Thyroid gland (tissue), 4 donors: ENCODE measurements around the gene HP1BP3. TPM values are rescaled to one million over a fixed set of nuclear protein-coding genes. Genes with fewer than 3 reads are reported as not detected.

Experiments used
- DNase-seq, 2 donors: peaks; one replicate each; pipeline ENCODE4 v3.0.0-alpha.2; 2019
- H3K27ac ChIP-seq, 3 donors: fragments of 200-600 bp; sonication (generic); 1 replicate in 2 of 3; 2 replicates in 1 of 3; pipeline ENCODE4 v1.5.1; 2016 to 2019; ENCODE audit warnings: mild to moderate bottlenecking in 1 of 3, moderate library complexity in 1 of 3
- H3K27me3 ChIP-seq: fragments of 200-600 bp; sonication (generic); one replicate; pipeline ENCODE4 v1.5.1; 2019
- H3K36me3 ChIP-seq, 2 donors: fragments of 200-600 bp; sonication (generic); one replicate each; pipeline ENCODE4 v1.5.1; 2016 to 2019
- H3K4me1 ChIP-seq, 2 donors: fragments of 200-600 bp; sonication (generic); one replicate each; pipeline ENCODE4 v1.5.1; 2017 to 2019
- H3K4me3 ChIP-seq, 3 donors: fragments of 200-600 bp; sonication (generic); replicated peaks in 1 of 3; 1 replicate in 2 of 3; 2 replicates in 1 of 3; pipeline ENCODE4 v1.5.1; 2016; ENCODE audit warnings: mild to moderate bottlenecking in 1 of 3
- H3K9me3 ChIP-seq: fragments of 200-600 bp; sonication (generic); one replicate; pipeline ENCODE4 v1.5.1; 2017
- CTCF ChIP-seq, 6 experiments: fragments of 200-600 bp in 3 of 6; fragments of 450-650 bp in 3 of 6; sonication (generic) in 3 of 6; IDR thresholded peaks; one replicate each; pipeline ENCODE4 v1.5.1; 2016 to 2019; ENCODE audit warnings: antibody characterized with exemption in 6 of 6, mild to moderate bottlenecking in 2 of 6, inconsistent platforms in 1 of 6, moderate library complexity in 1 of 6
- POLR2A ChIP-seq, 2 donors: fragments of 450-650 bp; IDR thresholded peaks; one replicate each; pipeline ENCODE4 v1.6.1; 2017; ENCODE audit warnings: antibody characterized with exemption in 2 of 2, mild to moderate bottlenecking in 2 of 2, moderate library complexity in 1 of 2
- WGBS, 2 donors: methylation state at CpG; one replicate each; pipeline ENCODE4 v1.1.5; 2017; 5-methylcytosine and 5-hydroxymethylcytosine counted together
- intact Hi-C: fragments of 100-400 bp; cut with DNase I; formaldehyde crosslinking; loops from one replicate; pipeline ENCODE4 v1.15.1; 2023
- total RNA-seq, 4 donors: library from RNA; depleted of rRNA; stranded (reverse); fragments of >200 nt; gene quantifications; one replicate each; pipeline ENCODE4 v1.2.3, GENCODE V29; 2016

HP1BP3 gene
- total RNA-seq, 4 donors from 2014 or later: 248 to 312 (median 280) TPM

- no peaks in the 10 kb centered on the region for H3K9me3 ChIP-seq
- peak overlapping the region; percentile 41 to 94 (median 66) for H3K4me3 ChIP-seq
- H3K27ac ChIP-seq: peak overlapping the region; percentile 93 to 97 (median 94)
- TF ChIP-seq POLR2A (IDR thresholded peaks at IDR 0.05): no peak
- no peak for TF ChIP-seq CTCF (IDR thresholded peaks at IDR 0.05)
- no peaks in the 10 kb centered on the region for H3K36me3 ChIP-seq
- intact Hi-C loops: no loop called here
- WGBS, 2 donors: 48 to 50% methylated on average over 22 of the region's 22 CpGs
- no peaks in the 10 kb centered on the region for H3K27me3 ChIP-seq
- H3K4me1 ChIP-seq: peaks cover 21 to 31% of the 10 kb centered on the region in 2 donors
- DNase-seq: no peak
These were observed 1.0 kb upstream of the HP1BP3 start for GRCh38 chr1:20787840-20788795.

- no peaks in the 10 kb centered on the region for H3K27me3 ChIP-seq
- intact Hi-C loops: no loop called here
- peak overlapping the region; percentile 74 to 94 (median 78) for H3K4me3 ChIP-seq
- H3K27ac ChIP-seq: peak overlapping the region; percentile 93 to 97 (median 94)
- DNase-seq: peak; percentile 94
- H3K4me1 ChIP-seq: peaks cover 19 to 33% of the 10 kb centered on the region in 2 donors
- H3K36me3 ChIP-seq: no peaks in the 10 kb centered on the region
- H3K9me3 ChIP-seq: no peaks in the 10 kb centered on the region
- TF ChIP-seq CTCF (IDR thresholded peaks at IDR 0.05) (peak in 1 of 6 experiments; percentile 5), POLR2A (IDR thresholded peaks at IDR 0.05) (peak in 1 of 2 donors; percentile 79)
- WGBS, 2 donors: 0 to 1% methylated on average over 12 to 17 of the region's 102 CpGs
These were observed 666 bp downstream of the HP1BP3 start for GRCh38 chr1:20786253-20787028.

GRCh38 chr1:20785907-20786252, 1.2 kb downstream of the HP1BP3 start:
- peaks cover 23 to 33% of the 10 kb centered on the region in 2 donors for H3K4me1 ChIP-seq

GRCh38 chr1:20775700-20776099, 11.4 kb downstream of the HP1BP3 start:
- TF ChIP-seq POLR2A (IDR thresholded peaks at IDR 0.05) (no peak), CTCF (IDR thresholded peaks at IDR 0.05) (no peak)
- no peak for DNase-seq
- Histone ChIP-seq H3K27ac (no peak overlapping the region), H3K4me1 (peaks cover 4 to 8% of the 10 kb centered on the region in 2 donors), H3K4me3 (no peak overlapping the region), H3K36me3 (peaks cover 40 to 53% of the 10 kb centered on the region in 2 donors), H3K9me3 (no peaks in the 10 kb centered on the region), H3K27me3 (no peaks in the 10 kb centered on the region)
- WGBS, 2 donors: 95% methylated on average over 4 of the region's 4 CpGs
- intact Hi-C loops: no loop called here

More at GRCh38 chr1:20785907-20786252, 1.2 kb downstream of the HP1BP3 start:
- Histone ChIP-seq H3K9me3 (no peaks in the 10 kb centered on the region), H3K36me3 (no peaks in the 10 kb centered on the region), H3K27me3 (no peaks in the 10 kb centered on the region), H3K27ac (peak overlapping the region; percentile 93 to 97 (median 94)), H3K4me3 (peak overlapping the region; percentile 55 to 94 (median 78))
- DNase-seq: peak in 1 of 2 donors; percentile 20
- no peak for TF ChIP-seq POLR2A (IDR thresholded peaks at IDR 0.05)
- no peak for TF ChIP-seq CTCF (IDR thresholded peaks at IDR 0.05)
- 1% methylated on average over 16 of the region's 16 CpGs for WGBS, 2 donors
- intact Hi-C loops: no loop called here
